OCI-LY1 (cell line): ENCODE results near the gene MAZ.
A peak's percentile ranks its signal among the peaks of the same experiment; 100 is the strongest.

Experiments used
- H2AFZ ChIP-seq: fragments of 200-600 bp; sonication (generic), shearing (Covaris generic); 2 replicates; pipeline ENCODE4 v1.6.0; 2014; ENCODE audit warnings: antibody characterized with exemption, mild to moderate bottlenecking, low read length
- H3F3A ChIP-seq: fragments of 200-600 bp; sonication (generic), shearing (Covaris generic); 2 replicates; pipeline ENCODE4 v1.6.0; 2014; ENCODE audit warnings: mild to moderate bottlenecking, antibody characterized with exemption, low read length, moderate library complexity; ENCODE audit not compliant: insufficient read depth
- H3K27ac ChIP-seq: fragments of 200-600 bp; sonication (generic); 2 replicates; pipeline ENCODE4 v1.5.1; 2014; ENCODE audit warnings: low read length, mixed run types, mild to moderate bottlenecking, low read depth; ENCODE audit not compliant: poor library complexity, severe bottlenecking
- H3K27me3 ChIP-seq: fragments of 200-600 bp; sonication (generic); 2 replicates; pipeline ENCODE4 v1.6.0; 2014; ENCODE audit warnings: antibody characterized with exemption, mild to moderate bottlenecking, low read length, moderate library complexity; ENCODE audit not compliant: insufficient read depth
- H3K36me3 ChIP-seq: fragments of 200-600 bp; sonication (generic); 2 replicates; pipeline ENCODE4 v1.6.1; 2014; ENCODE audit warnings: mild to moderate bottlenecking, antibody characterized with exemption, low read length, moderate library complexity, mixed read lengths; ENCODE audit not compliant: insufficient read depth
- H3K4me1 ChIP-seq: fragments of 200-600 bp; sonication (generic); 2 replicates; pipeline ENCODE4 v1.5.1; 2014; ENCODE audit warnings: mild to moderate bottlenecking, low read length, moderate library complexity; ENCODE audit not compliant: insufficient read depth, severe bottlenecking
- H3K4me2 ChIP-seq: fragments of 200-600 bp; sonication (generic), shearing (Covaris generic); 2 replicates; pipeline ENCODE4 v1.6.1; 2014; ENCODE audit warnings: low read length
- H3K4me3 ChIP-seq: fragments of 200-600 bp; sonication (generic); 2 replicates; pipeline ENCODE4 v1.5.1; 2014; ENCODE audit warnings: low read length, low read depth, mild to moderate bottlenecking, mixed read lengths; ENCODE audit not compliant: poor library complexity, severe bottlenecking
- H3K79me2 ChIP-seq: fragments of 200-600 bp; shearing (Covaris generic); 2 replicates; pipeline ENCODE4 v1.6.1; 2016; ENCODE audit warnings: mixed run types, low read length, mixed read lengths; ENCODE audit not compliant: insufficient read depth
- H3K9ac ChIP-seq: fragments of 200-600 bp; sonication (generic), shearing (Covaris generic); 2 replicates; pipeline ENCODE4 v1.6.1; 2014; ENCODE audit warnings: mild to moderate bottlenecking, low read length, mixed read lengths
- H3K9me2 ChIP-seq: fragments of 200-600 bp; sonication (generic), shearing (Covaris generic); 2 replicates; pipeline ENCODE4 v1.6.1; 2014; ENCODE audit warnings: low read depth, mild to moderate bottlenecking, low read length, mixed read lengths
- H3K9me3 ChIP-seq: fragments of 200-600 bp; shearing (Covaris generic); 2 replicates; pipeline ENCODE4 v1.6.1; 2014; ENCODE audit warnings: low read length, mixed read lengths
- H4K20me1 ChIP-seq: fragments of 200-600 bp; sonication (generic), shearing (Covaris generic); 2 replicates; pipeline ENCODE4 v1.6.0; 2016; ENCODE audit warnings: mild to moderate bottlenecking, low read length; ENCODE audit not compliant: insufficient read depth
- CTCF ChIP-seq: fragments of 200-600 bp; sonication (generic), shearing (Covaris generic); IDR thresholded peaks from 2 replicates; pipeline ENCODE4 v1.5.1; 2017; ENCODE audit warnings: mild to moderate bottlenecking, antibody characterized with exemption, low read length, moderate library complexity, mixed read lengths
- EZH2 ChIP-seq: fragments of 200-600 bp; sonication (generic), shearing (Covaris generic); IDR thresholded peaks from 2 replicates; pipeline ENCODE4 v1.8.0; 2017; ENCODE audit warnings: borderline replicate concordance, mixed run types, mild to moderate bottlenecking, antibody characterized with exemption, low read length, moderate library complexity, mixed read lengths

The MAZ gene

DNA sequence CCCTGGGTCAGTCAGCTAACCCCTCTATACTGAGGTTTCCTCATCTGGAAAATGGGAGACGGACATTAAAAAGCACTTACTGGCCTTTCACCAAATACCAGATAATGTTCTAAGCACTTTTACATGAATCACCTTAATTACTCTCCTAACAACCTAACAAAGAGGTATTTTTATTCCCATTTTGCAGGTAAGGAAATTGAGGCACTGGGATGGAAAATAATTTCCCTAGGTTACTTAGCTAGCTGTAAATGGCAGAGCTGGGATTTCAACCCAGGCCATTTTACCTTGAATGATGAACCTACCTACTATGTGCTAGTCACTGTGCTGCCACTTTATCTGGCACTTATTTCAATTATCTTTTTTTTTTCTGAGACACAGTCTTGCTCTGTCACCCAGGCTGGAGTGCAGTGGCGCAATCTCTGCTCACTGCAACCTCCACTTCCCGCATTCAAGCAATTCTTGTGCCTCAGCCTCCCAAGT lies 12.1 kb upstream of the MAZ start:
- no peak for TF ChIP-seq EZH2
- no peak for TF ChIP-seq CTCF
- Histone ChIP-seq H3K79me2 (peaks cover 51% of the 10 kb centered on the region), H3K9ac (no peak overlapping the region)

GRCh38 chr16:29802416-29802935 lies 3.9 kb upstream of the MAZ start:
- H3K27ac ChIP-seq = peak overlapping the region; percentile 94
- no peaks in the 10 kb centered on the region for H3K9me2 ChIP-seq
- no peak for TF ChIP-seq CTCF
- TF ChIP-seq EZH2 = no peak

More for the DNA sequence above, 12.1 kb upstream of the MAZ start:
- Histone ChIP-seq H2AFZ (no peak overlapping the region), H3K4me1 (peaks cover 35% of the 10 kb centered on the region), H4K20me1 (no peaks in the 10 kb centered on the region), H3K36me3 (peaks cover 76% of the 10 kb centered on the region), H3K9me2 (no peaks in the 10 kb centered on the region), H3K9me3 (no peaks in the 10 kb centered on the region), H3K4me2 (no peak overlapping the region), H3K4me3 (no peak overlapping the region), H3K27me3 (no peaks in the 10 kb centered on the region), H3F3A (no peaks in the 10 kb centered on the region), H3K27ac (no peak overlapping the region)

DNA sequence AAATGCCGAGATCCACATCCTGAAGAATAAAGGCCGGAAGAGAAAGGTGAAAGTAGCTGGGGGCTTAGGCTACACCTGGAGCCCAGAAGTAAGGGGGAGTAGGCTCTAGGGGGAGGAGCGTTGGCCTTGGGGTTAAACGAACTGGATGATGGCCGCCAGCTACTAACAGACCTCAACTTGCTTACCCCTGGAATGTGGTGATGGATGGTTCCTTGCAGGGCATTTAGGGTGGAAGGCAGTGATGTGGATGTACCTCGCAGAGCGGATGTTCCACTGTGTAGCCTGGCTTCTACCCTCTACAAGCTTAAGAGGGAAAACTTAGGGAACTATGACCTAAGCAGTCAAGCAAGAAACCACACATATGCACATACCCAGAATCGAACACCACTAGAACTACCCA lies 2.3 kb upstream of the MAZ start:
- Histone ChIP-seq H3K36me3 (peaks cover 62% of the 10 kb centered on the region), H2AFZ (no peak overlapping the region), H3K4me2 (peak overlapping the region; percentile 82), H3K9me2 (no peaks in the 10 kb centered on the region), H3K9ac (peak overlapping the region; percentile 94; the same call in 1 of the 2 replicates), H3F3A (0 out of 2 replicates have a peak, but pooled peaks cover 3% of the 10 kb centered on the region), H3K4me3 (peak overlapping the region; percentile 73), H3K9me3 (no peaks in the 10 kb centered on the region), H3K79me2 (no peaks in the 10 kb centered on the region), H3K27ac (peak overlapping the region; percentile 94), H3K4me1 (peaks cover 40% of the 10 kb centered on the region), H3K27me3 (no peaks in the 10 kb centered on the region), H4K20me1 (no peaks in the 10 kb centered on the region)
- TF ChIP-seq EZH2 = no peak
- no peak for TF ChIP-seq CTCF

More at GRCh38 chr16:29802416-29802935, 3.9 kb upstream of the MAZ start:
- Histone ChIP-seq H3K4me2 (no peak overlapping the region), H3K79me2 (no peaks in the 10 kb centered on the region), H3K9ac (no peak overlapping the region), H3K9me3 (no peaks in the 10 kb centered on the region), H3K4me3 (no peak overlapping the region), H3K27me3 (no peaks in the 10 kb centered on the region), H3K36me3 (peaks cover 62% of the 10 kb centered on the region), H3F3A (0 out of 2 replicates have a peak, but pooled peaks cover 3% of the 10 kb centered on the region), H4K20me1 (no peaks in the 10 kb centered on the region), H3K4me1 (peaks cover 25% of the 10 kb centered on the region), H2AFZ (no peak overlapping the region)
